GM23248 (cell line): Measurements from ENCODE around the gene TMEM72. TPM values are rescaled to one million over a fixed set of nuclear protein-coding genes. Genes with fewer than 3 reads are reported as not detected.
A peak's percentile ranks its signal among the peaks of the same experiment; 100 is the strongest.

Experiments used
- DNase-seq: peaks from one replicate; pipeline ENCODE4 v3.0.0-alpha.2; 2015
- H2AFZ ChIP-seq: fragments of 200-600 bp; sonication (generic); 2 replicates; pipeline ENCODE4 v1.6.1; 2016; ENCODE audit warnings: antibody characterized with exemption
- H3F3A ChIP-seq: fragments of 200-600 bp; sonication (generic); 2 replicates; pipeline ENCODE4 v1.6.1; 2016; ENCODE audit warnings: mild to moderate bottlenecking, antibody characterized with exemption, mixed run types; ENCODE audit not compliant: insufficient read depth
- H3K27ac ChIP-seq: fragments of 200-600 bp; sonication (generic); 2 replicates; pipeline ENCODE4 v1.5.1; 2016; ENCODE audit warnings: mild to moderate bottlenecking
- H3K27me3 ChIP-seq: fragments of 200-600 bp; sonication (generic); replicated peaks from 2 replicates; pipeline ENCODE4 v1.6.1; 2016; ENCODE audit warnings: mild to moderate bottlenecking; ENCODE audit not compliant: insufficient read depth
- H3K36me3 ChIP-seq: fragments of 200-600 bp; sonication (generic); 2 replicates; pipeline ENCODE4 v1.6.1; 2016; ENCODE audit warnings: low read depth, mild to moderate bottlenecking
- H3K4me1 ChIP-seq: fragments of 200-600 bp; sonication (generic); 2 replicates; pipeline ENCODE4 v1.6.1; 2016; ENCODE audit warnings: mild to moderate bottlenecking; ENCODE audit not compliant: insufficient read depth
- H3K4me2 ChIP-seq: fragments of 200-600 bp; sonication (generic); one replicate; pipeline ENCODE4 v1.6.1; 2016; ENCODE audit warnings: mild to moderate bottlenecking; ENCODE audit not compliant: unreplicated experiment
- H3K4me3 ChIP-seq: fragments of 200-600 bp; sonication (generic); 2 replicates; pipeline ENCODE4 v1.5.1; 2016; ENCODE audit warnings: mild to moderate bottlenecking
- H3K79me2 ChIP-seq: fragments of 200-600 bp; sonication (generic); 2 replicates; pipeline ENCODE4 v1.6.1; 2016; ENCODE audit warnings: mild to moderate bottlenecking; ENCODE audit not compliant: insufficient read depth
- H3K9ac ChIP-seq: fragments of 200-600 bp; sonication (generic); 2 replicates; pipeline ENCODE4 v1.6.1; 2016; ENCODE audit warnings: mild to moderate bottlenecking
- H3K9me2 ChIP-seq: fragments of 200-600 bp; sonication (generic); 2 replicates; pipeline ENCODE4 v1.6.1; 2016; ENCODE audit warnings: mixed run types, mild to moderate bottlenecking, moderate library complexity; ENCODE audit not compliant: insufficient read depth
- H3K9me3 ChIP-seq: fragments of 200-600 bp; sonication (generic); one replicate; pipeline ENCODE4 v1.6.1; 2017; ENCODE audit warnings: low read depth
- H4K20me1 ChIP-seq: fragments of 200-600 bp; sonication (generic); 2 replicates; pipeline ENCODE4 v1.6.0; 2016; ENCODE audit not compliant: insufficient read depth
- EZH2 ChIP-seq: fragments of 200-600 bp; sonication (generic); IDR thresholded peaks from 2 replicates; pipeline ENCODE4 v1.6.1; 2018; ENCODE audit warnings: antibody characterized with exemption, mild to moderate bottlenecking; ENCODE audit not compliant: insufficient read depth, poor library complexity, severe bottlenecking
- EZH2phosphoT487 ChIP-seq: fragments of 200-600 bp; sonication (generic); IDR thresholded peaks from 2 replicates; pipeline ENCODE4 v1.6.1; 2018; ENCODE audit warnings: antibody characterized with exemption, moderate library complexity, mild to moderate bottlenecking, low read depth; ENCODE audit not compliant: insufficient read depth
- WGBS, 2 experiments: methylation state at CpG; one replicate each; pipeline ENCODE4 v1.1.6; 2015 to 2017; ENCODE audit warnings: low lambda C conversion rate in 2 of 2, low coverage in 1 of 2; ENCODE audit errors: missing lambda C conversion rate in 2 of 2; 5-methylcytosine and 5-hydroxymethylcytosine counted together
- in situ Hi-C: fragments of 300-500 bp; cut with MboI; formaldehyde crosslinking; loops from 2 replicates; pipeline ENCODE4 v1.15.0; 2020
- polyA plus RNA-seq: library from polyadenylated mRNA; unstranded; fragments of >200 nt; fragmentation: Nextera tagmentation; extraction: Ambion mirVana; gene quantifications from 2 replicates; pipeline ENCODE4 v1.2.1, GENCODE V29; 2016
- total RNA-seq: library from RNA; depleted of rRNA; stranded (reverse); fragments of >200 nt; shearing (Covaris generic); gene quantifications from 2 replicates; pipeline ENCODE4 v1.2.3, GENCODE V29; 2014

TMEM72 gene
- total and polyA plus RNA-seq, 2 experiments from 2014 or later: not detected

GRCh38 chr10:44958196-44958897 is 47.2 kb downstream of the TMEM72 start:
- Histone ChIP-seq H3K79me2 (no peaks in the 10 kb centered on the region; the same call in 1 of the 2 replicates), H2AFZ (peak overlapping the region; percentile 79; the same call in 1 of the 2 replicates), H4K20me1 (no peaks in the 10 kb centered on the region), H3K36me3 (no peaks in the 10 kb centered on the region), H3K4me1 (peaks cover 6% of the 10 kb centered on the region), H3K9me3 (no peaks in the 10 kb centered on the region), H3K4me2 (peak overlapping the region; percentile 98), H3K9ac (peak overlapping the region; percentile 79), H3K9me2 (no peaks in the 10 kb centered on the region), H3K27me3 (no peaks in the 10 kb centered on the region), H3K27ac (peak overlapping the region; percentile 54), H3K4me3 (peak overlapping the region; percentile 87), H3F3A (peaks cover 10% of the 10 kb centered on the region; the same call in 1 of the 2 replicates)
- no peak for TF ChIP-seq EZH2phosphoT487
- 15 to 19% methylated on average over 5 of the region's 5 CpGs for WGBS, 2 experiments
- peak; percentile 87 for DNase-seq
- in situ Hi-C loops: no loop called here

- no peak for DNase-seq
- Histone ChIP-seq H3K9ac (peak overlapping the region; percentile 79), H3F3A (peaks cover 10% of the 10 kb centered on the region; the same call in 1 of the 2 replicates), H2AFZ (peak overlapping the region; percentile 79), H3K4me2 (peak overlapping the region; percentile 98), H3K79me2 (no peaks in the 10 kb centered on the region; the same call in 1 of the 2 replicates), H3K27me3 (no peaks in the 10 kb centered on the region), H3K9me2 (no peaks in the 10 kb centered on the region), H3K4me1 (peaks cover 6% of the 10 kb centered on the region), H3K36me3 (no peaks in the 10 kb centered on the region), H3K4me3 (peak overlapping the region; percentile 87), H3K27ac (peak overlapping the region; percentile 54), H3K9me3 (no peaks in the 10 kb centered on the region), H4K20me1 (no peaks in the 10 kb centered on the region)
- in situ Hi-C loops: no loop called here
- 2% methylated on average over 6 of the region's 6 CpGs for WGBS, 2 experiments
- TF ChIP-seq EZH2: no peak
- TF ChIP-seq EZH2phosphoT487: no peak
These were observed 47.7 kb downstream of the TMEM72 start for GRCh38 chr10:44958898-44959246.

DNA sequence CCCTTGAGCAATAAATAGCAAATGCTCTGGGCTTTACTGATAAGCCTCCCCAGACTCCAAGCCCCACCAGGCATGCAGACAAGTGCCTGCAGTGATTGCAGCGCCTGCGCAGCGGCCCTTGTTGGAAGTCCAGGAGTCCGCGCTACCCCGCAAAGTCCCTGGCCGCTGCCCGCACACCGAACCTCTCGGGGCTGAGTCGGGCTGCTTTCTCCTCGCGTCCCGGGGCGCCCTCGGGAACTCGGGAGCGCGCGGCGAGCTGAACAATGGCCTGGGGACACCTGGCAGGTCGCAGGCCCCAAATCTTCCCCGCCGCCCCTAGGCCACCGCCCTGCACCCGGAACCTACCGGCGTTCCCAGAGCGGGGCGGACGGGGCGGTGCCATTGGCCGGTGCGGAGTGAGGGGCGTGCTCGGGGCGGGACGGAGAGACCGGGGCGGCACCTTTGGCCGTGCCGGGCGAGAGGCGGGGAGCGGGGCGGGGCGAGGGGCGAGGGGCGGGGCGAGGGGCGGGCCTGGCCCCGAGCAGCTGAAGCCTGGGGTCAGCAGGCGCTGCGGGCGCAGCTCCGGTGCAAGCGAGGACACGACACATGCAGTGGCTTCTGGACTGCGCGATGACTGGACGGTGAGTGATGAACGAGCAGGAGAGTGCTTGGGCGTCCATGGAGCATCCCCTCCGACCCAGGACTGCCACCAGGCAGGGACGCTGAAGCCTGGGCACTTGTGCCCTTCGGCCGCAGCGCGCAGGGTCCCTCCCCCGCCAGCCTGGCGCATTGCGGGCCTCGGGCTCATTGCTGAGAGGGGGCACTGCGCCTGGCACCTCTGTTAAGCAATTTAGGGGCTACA is 48.3 kb downstream of the TMEM72 start, which contains the start of gene RASSF4:
TSS of gene RASSF4 (plus strand) at position 556 of the 841 bp plus-strand sequence. CDS start 10,401 bp downstream, outside the sequence.
- Histone ChIP-seq H3K27me3 (no peaks in the 10 kb centered on the region), H4K20me1 (no peaks in the 10 kb centered on the region), H2AFZ (peak within 1 kb of the TSS; percentile 79), H3K4me2 (peak within 1 kb of the TSS; percentile 98), H3K9ac (peak within 1 kb of the TSS; percentile 79), H3K27ac (peak within 1 kb of the TSS; percentile 54), H3F3A (peaks cover 10% of the 10 kb centered on the region; the same call in 1 of the 2 replicates), H3K9me3 (no peaks in the 10 kb centered on the region), H3K79me2 (no peaks in the 10 kb centered on the region; the same call in 1 of the 2 replicates), H3K9me2 (no peaks in the 10 kb centered on the region), H3K4me1 (peaks cover 6% of the 10 kb centered on the region), H3K36me3 (no peaks in the 10 kb centered on the region), H3K4me3 (peak within 1 kb of the TSS; percentile 87)
- DNase-seq: peak; percentile 93
- in situ Hi-C loops: no loop called here
- 2 to 3% methylated on average over 39 to 68 of the region's 74 CpGs for WGBS, 2 experiments
- TF ChIP-seq EZH2 (no peak), EZH2phosphoT487 (no peak)

DNA sequence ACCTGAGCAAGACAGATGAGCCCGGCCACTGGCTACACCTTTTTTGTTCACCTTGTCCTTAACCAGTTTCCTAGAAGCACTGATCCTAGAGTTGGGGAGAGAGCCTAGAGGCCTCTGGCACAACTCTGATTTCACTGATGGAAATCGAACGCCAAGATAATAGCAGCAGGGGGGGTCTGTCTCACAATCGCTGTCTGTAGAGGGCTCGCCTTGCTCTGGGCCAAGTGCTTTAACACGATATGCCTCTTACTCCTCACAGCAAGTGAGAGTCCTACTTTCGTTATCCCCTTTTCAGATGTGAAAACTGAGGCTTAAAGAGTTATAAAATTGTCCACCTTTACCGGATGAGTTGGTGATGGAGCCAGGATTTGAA is 48.9 kb downstream of the TMEM72 start:
- Histone ChIP-seq H3K9me2 (no peaks in the 10 kb centered on the region), H3K27ac (no peak overlapping the region), H3K4me2 (peak overlapping the region; percentile 98), H3K36me3 (no peaks in the 10 kb centered on the region), H3K9ac (peak overlapping the region; percentile 44; the same call in 1 of the 2 replicates), H3F3A (peaks cover 10% of the 10 kb centered on the region; the same call in 1 of the 2 replicates), H4K20me1 (no peaks in the 10 kb centered on the region), H3K27me3 (no peaks in the 10 kb centered on the region), H3K4me1 (peaks cover 6% of the 10 kb centered on the region), H3K4me3 (peak overlapping the region; percentile 87), H3K79me2 (no peaks in the 10 kb centered on the region; the same call in 1 of the 2 replicates), H2AFZ (peak overlapping the region; percentile 79), H3K9me3 (no peaks in the 10 kb centered on the region)
- in situ Hi-C loops: no loop called here
- no peak for DNase-seq
- 50 to 54% methylated on average over 8 of the region's 8 CpGs for WGBS, 2 experiments
- TF ChIP-seq EZH2 (no peak), EZH2phosphoT487 (no peak)
